COLO668 (cell line): ENCODE data around the gene PARD3B.

Experiments
- DNase-seq: peaks from one replicate; lab custom pipeline; 2025; ENCODE audit not compliant: unreplicated experiment; lab: John Stamatoyannopoulos, UW

The PARD3B gene

DNA sequence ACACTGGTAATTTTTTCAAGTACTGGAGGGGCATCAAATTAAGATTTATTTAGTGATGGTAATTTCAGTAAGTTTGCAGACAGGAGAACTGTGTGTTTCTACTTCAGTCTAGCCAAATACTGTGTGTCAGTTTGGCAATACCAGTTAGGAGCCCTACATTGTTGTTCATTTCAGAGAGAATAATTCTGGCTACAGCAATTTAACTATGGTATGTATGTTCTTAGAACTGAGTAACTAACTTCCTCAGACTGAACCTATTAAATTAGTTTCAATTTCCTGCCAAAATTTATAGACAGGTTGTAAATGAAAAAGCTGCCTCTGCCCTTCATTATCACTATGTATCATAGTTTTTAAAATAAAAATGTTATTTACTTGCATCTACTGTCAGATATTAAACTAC lies 332.4 kb downstream of the PARD3B start:
- no peak for DNase-seq

DNA sequence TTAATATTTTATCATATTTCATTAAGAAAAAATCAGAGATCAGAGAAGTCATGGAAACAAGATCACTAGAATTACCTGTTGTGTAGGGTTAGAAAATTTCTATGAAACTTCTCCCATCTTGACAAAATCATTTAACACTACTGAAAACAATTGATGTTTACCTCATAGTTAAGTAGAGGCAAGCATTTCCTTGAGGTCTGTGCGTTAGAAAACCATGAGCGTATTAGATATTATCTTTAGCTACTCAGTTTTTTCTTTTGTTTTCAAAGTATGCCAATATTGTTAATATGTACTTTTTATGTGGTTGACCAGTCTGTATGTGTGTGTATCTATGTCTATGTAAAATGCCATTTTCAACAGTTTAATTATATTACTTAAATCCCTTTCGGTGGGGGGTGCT lies 335.7 kb downstream of the PARD3B start:
- no peak for DNase-seq

DNA sequence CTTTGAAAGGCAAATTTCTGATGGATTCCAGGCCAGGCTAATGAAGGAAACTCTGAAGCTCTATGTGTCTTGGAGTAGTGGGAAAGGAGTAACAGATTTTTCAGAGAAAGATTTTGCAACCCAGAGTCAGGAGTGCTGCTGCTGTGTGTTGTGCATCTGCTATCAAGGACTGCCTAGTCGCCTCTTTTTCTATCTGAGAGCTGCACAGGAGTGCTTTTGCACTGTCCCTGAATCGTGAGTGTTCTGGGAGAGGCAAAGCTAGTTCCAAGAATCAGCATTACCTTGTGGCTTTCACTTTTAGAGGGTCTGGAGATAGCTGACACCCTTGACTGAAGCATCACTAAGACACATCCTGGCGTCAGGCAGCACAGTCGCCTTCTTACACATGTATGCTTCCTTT lies 336.4 kb downstream of the PARD3B start:
- DNase-seq: no peak

DNA sequence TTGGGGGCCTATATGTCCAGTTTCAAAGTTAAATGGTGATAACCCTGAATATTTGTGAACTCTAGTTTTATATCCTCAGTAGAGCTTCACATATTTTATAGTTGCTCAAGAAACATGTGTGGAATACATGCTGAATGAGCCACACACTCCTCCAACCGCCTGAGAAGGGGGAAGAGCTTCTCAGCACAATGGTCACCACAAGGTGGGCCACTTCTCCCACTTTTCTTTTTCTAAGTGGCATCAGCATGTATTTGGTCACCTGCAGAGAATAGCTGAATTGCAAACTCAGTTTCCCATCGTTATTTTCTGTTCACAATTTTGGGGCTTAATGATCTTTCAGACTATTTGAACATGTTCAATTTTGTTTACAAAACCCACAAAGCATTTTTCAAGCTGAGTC lies 340.5 kb downstream of the PARD3B start:
- DNase-seq: no peak

DNA sequence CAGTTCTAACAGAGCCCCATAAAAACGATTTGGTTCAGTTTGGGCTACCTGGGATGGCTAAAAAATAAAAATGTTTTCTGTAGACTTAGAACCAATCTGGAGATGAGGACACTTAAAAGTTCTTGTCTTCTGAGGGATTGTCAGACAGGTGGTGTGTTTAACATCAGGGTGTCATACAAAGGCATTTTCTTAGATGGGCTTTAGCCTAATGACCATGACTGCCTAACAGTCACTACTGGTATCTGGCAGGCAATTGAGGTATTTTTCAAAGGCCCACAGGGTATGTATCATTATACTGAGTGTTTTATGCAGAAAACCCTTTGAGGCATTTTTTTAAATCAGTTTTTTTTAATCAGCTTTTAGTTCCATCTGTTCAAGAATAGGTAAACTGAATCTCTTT lies 341.4 kb downstream of the PARD3B start:
- DNase-seq: no peak

DNA sequence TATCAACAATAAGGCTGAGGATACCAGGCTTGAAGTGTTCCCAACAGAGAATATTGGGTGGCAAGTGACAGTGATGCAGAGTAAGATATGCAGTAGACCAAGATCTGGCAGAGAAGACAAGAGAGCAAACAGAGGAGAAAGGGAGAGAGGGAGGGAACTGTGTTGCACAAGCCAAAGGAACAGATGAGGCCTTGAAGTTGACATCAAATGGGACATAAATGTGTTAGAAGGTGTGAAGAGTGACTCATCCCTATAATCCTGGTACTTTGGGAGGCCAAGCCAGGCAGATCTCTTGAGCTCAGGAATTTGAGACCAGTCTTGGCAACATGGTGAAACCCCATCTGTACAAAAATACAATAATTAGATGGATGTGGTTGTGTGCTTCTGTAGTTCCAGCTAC lies 342.9 kb downstream of the PARD3B start:
- DNase-seq: no peak

DNA sequence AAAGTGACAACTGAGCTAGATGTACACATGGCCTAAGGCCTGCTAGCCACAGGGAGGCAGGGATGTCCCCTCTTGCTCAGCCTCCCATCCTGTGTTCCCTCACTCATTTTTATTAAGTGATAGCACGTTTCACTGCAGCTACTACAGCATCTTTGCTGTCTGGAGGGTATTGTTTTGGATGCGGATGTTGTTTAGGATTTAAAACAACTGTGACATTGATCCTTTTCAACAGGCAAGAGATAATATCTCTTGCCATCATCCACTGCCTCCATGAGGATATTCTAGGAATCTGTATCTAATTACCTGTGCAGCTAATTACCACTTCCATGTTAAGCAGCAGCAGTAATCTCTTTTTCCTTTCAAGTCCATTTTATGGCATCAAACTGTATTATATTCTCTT lies 345.4 kb downstream of the PARD3B start:
- DNase-seq: no peak

DNA sequence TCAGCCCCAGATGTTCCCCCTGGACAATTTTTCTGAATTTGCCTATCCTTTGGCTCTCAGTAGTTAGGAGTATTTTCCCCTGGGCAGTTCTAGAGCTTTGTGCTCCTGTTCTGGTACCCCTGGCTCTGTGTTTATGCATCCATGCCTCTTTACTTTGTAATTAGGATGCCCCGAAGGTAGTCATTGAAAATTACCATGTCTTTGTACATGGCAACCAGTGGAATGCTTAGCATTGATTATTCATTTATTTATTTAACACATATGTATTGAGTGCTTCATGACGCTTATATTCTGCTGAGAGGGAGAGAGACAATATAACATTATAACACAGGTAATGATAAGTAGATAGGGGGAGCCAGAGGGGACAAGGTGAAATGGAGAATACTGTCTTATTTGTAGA lies 346.5 kb downstream of the PARD3B start:
- no peak for DNase-seq

DNA sequence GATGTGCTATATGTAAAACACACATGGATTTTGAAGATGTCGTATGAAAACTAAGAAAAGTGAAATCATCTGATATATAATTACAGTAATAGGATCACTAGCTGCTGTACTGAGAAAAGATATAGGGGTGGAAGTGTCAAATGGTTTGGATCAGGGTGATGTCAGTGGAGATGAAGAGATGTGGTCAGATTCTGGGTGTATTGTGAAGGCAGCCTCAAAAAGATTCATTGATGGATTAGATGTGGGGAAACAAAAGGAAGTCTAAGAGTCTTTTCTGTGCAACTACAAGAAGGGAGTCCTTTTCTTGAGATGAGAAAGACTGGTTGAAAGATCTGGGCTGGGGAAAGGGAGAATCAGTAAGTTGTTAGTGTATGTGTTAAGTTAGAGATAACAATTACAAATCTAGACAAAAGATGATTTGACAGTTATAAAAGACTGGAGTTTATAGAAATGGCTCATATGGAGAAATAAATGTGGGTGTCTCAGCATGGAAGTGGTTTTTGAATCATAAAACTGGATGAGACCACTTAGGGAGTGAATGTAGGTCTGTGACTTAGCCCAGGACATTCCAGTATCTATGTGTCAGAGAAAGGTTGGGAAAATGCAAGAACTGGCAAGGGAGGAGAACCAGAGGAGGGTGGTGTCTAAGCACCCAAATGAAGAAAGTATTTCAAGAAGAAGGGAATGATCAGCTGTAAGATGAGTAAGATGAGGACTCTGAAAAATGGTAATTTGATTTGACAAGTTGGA lies 347.4 kb downstream of the PARD3B start:
- no peak for DNase-seq

DNA sequence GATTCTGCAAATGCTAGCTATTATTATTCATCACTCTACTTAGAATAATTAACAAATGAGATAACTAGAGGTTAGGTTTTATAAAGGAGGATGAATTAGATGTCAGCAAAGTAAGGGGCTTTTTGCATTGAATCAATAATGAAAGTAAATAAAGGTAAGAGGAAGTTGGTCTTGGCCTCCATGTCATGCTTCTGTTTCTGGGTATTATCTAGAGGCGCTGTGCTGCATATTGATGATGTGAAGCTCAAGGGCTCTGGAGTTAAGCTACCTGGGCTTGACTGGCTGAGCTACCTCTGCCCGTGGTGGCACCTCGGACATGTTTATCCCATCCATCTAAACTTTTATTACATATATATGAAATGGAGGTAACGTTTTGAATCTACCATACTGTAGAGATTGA lies 350.9 kb downstream of the PARD3B start:
- DNase-seq: no peak

DNA sequence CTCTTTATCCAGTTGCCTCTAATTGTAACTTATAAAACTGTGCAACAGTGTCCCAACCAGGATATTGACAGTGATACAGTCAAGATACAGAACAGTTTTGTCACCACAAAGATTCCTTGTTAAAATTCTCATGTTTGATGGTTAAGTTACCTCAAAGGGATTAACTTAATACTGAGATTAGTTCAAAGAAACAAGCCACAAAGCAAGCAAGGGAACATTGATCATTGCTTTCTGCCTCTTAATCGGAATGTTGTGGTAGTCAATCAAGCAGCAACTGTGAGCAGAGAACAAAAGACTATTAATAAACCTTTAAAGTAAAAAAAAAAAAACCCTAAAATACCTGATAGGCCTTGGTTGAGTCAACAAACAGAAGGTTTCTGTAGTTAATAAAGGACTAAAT lies 352.3 kb downstream of the PARD3B start:
- DNase-seq: no peak

DNA sequence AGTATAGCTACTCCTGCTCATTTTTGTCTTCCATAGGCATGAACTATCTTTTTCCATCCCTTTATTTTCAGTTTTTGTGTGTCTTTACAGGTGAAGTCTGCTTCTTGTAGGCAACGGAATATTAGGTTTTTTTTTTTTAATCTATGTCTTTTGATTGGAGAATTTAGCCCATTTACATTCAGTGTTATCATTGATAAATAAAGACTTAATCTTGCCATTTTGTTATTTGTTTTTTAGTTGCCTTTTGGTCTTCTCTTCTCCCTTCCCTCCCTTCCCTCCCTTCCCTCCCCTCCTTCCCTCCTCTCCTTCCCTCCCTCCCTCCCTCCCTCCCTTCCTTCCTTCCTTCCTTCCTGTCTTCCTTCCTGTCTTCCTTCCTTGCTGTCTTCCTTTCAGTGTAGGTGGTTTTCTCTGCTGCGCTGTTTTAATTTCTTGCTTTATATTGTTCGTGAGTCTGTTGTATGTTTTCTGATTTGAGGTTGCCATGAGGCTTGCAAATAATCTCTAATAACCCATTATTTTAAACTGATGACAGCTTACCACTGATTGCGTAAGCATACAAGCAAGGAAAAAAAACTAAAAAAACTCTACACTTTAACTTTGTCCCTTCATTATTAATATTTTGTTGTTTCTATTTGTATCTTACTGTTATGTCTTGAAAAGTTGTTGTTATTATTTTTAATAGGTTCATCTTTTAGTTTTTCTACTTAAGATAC lies 353.8 kb downstream of the PARD3B start:
- DNase-seq: no peak

DNA sequence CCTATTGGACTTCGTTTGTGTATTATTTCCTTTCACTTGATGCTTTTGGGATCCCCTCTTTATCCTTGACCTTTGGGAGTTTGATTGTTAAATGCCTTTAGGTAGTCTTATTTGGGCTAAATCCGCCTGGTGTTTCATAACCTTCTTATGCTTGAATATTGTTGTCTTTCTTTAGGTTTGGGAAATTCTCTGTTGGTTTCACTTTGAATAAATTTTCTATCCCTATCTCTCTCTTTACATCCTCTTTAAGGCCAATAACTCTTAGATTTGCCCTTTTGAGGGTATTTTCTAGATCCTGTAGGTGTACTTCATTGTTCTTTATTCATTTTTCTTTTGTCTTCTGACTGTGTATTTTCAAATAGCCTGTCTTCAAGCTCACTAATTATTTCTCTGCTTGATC lies 354.7 kb downstream of the PARD3B start:
- DNase-seq: no peak

DNA sequence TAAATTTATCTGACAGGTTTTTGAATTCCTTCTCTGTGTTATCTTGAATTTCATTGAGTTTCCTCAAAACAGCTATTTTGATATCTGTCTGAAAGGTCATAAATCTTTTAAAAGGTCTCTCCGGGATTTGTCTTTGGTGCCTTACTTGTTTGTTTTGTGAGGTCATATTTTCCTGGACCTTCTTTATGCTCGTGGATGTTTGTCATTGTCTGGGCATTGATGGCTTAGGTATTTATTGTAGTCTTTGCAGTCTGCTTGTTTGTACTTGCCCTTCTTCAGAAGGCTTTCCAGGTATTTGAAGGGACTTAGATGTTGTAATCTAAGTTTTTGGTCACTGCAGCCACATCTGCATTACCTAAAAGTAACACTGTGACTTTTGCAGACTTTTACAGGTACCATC lies 355.2 kb downstream of the PARD3B start:
- no peak for DNase-seq

DNA sequence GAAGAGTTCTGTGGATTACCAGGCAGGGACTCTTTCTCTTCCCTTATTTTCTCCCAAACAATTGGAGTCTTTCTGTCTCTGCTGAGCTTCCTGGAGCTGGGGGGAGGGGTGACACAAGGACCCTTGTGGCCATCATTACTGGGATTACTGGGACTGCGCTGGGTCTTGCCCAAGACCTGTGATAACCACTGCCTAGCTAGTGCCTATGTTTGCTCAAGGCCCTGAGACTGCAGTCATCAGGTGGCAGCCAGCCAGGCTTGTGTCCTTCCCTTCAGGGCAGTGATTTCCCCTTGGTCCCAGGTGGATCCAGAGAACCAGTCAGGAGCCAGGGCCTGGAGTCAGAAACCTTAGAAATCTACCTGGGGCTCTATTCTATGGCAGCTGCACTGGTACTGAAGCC lies 355.6 kb downstream of the PARD3B start:
- peak; percentile 17 for DNase-seq

DNA sequence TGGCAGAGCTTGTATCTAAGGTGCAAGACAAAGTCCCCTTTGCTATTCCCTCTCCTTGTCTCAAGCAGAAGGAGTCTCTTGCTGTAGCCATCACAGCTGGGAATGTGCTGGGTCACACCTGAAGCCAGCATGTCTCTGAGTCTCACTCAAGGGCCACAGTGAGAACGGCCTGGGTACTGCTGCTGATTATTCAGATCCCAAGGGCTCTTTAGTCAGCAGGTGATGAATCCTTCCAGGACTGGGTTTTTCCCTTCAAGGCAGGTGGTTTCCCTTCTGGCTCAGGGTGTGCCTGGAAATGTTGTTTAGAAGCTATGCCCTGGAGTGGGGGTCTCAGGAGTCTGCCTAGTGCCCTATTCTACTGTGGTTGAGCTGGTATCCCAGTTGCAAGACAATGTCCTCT lies 356.3 kb downstream of the PARD3B start:
- no peak for DNase-seq

DNA sequence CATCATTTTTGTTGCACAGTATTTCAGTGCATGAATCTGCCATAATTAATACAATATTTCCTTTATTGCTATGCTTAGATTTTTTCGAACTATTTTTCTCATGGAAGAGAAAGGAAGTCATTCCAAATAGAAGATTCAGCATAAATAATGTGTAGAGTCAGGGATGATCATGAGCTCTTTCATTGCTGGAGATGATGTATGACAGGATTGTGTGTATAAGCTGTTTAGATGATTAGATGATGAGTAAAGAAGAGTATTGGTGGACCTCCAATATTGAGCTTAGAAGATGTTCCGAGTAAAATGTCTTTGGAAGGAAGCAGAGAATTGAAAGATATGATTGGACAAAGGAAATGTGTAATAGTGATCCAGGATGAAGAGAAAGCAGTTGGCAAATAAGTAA lies 364.5 kb downstream of the PARD3B start:
- DNase-seq: no peak

DNA sequence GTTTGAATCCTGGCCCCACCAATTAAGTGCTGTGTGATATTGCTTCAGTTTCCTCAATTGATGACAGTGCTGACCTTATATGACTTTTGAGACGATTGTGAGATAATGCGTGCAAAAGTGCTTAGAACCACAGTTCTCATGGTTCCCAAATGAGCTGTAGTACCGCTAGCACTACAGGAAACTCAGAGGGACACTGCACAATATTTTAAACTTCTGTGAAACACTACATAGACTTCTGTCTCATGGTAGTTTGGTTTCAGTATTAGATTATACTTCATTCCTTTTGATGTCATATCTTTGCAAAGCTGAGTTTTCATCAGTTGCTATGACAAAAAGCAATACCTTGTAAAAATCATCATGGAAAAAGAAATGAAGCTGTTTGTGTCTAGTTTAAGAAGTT lies 368.0 kb downstream of the PARD3B start:
- DNase-seq: no peak

DNA sequence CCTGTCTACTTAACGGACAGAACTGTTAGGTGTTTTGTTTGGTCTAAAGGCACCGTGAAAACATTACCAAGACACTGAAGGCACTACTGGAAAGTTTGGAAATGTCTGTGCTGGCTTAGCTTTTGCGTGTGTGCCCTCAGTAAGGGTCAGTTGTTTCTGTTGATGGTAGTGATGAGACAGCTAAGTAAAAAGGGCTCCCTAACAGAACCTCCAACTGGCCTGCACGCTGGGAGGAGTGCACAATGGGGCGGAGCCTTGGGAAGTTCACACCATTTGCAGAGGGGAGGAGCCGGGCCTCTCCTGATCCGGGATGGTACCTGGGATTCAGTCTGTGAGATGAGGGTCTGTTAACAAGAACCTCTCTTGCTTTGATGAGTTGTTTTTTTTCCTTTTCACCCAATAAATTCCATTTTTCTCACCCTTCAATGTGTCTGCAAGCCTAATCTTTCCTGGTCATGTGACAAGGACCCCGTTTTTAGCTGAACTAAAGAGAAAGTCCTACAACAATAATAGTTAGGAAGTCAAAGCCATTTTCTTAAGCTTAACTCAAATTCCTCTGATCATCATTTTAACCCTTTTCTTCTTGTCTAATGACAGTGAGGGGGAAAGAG lies 368.7 kb downstream of the PARD3B start:
- DNase-seq: no peak

DNA sequence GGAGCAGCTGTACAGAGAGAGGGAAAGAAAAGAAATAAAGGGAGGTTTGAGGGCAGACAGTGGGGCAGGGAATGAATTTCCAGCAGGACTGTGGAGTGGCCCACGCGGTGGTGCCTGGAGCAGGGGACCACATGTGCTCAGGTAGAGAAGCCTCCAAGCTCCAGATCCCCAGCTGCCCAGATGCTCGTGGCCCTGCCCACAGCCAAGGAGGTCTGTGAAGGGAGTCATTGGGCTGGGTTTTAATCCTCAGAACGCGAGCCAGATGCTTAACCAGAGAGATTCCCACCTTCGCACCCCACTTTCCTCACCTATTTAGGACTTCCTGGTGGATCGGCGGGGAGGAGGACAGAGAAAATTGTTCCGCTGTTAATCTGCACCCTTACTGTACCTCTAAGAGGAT lies 369.4 kb downstream of the PARD3B start:
- no peak for DNase-seq

DNA sequence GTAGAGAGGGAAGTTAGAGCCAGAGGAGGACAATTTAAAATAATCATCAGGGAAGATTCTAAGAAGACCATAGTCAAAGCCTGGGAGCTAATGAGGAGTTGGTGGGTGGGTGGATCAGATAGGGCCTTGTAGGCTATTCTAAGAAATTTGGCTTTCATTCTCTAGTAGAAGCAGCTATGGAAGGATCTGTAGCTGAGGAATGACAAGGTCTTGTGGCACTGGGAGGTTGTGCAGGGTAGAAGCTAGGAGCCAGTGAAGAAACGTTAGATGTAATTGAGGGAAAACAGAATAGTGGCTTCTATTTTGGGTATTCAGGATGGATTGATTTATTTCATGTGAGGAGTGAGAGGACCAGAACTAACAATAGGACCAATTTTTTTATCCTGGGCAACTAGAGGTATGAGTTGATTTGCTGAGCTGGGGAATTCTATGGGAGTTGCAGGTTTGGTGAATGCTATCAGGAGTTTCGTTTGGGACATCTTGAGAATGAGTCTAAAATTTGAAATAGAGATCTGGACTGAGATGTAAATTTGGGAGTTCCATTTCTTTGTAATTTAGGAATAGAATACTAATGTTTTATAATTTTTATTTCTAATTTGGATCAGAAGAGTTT lies 371.9 kb downstream of the PARD3B start:
- no peak for DNase-seq

DNA sequence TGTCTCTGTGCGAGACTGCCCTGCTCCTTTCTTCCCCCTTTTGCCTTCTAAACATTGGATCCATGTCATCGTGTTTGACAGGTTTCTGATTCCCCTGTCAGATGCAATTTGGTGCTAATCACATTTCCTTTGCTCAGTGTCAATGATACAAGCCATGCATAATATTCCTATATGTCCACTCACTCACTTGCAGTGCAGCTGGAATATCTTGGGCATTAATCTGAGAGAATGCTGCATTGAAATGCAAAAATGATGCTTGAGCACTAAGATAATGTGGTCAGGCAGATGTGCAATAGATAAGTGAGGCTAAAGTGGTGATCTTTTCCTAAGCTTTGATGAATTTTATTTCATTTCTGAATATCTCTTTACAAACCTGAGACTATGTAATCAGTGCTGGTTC lies 375.5 kb downstream of the PARD3B start:
- DNase-seq: no peak
